A549 (cell line): ENCODE measurements around the gene CXCR5. TPM values are rescaled to one million over a fixed set of nuclear protein-coding genes. Genes with fewer than 3 reads are reported as not detected.

Experiments
- ATAC-seq, 2 experiments: fragments of 200-7000 bp in 1 of 2; fragments of >200 bp in 1 of 2; cut with Nextera tagmentation in 1 of 2; cut with Tn5 transposase in 1 of 2; 3 replicates each; pipeline versions ENCODE4 v1.8.0 to v1.9.1; 2018 to 2020; ENCODE audit warnings: mild to moderate bottlenecking in 1 of 2, moderate library complexity in 1 of 2
- CTCF ChIA-PET: fragments of 300-600 bp; sonication (Branson Sonifier 250); formaldehyde crosslinking; extraction: SDS; loops from one replicate; lab custom pipeline; 2021; ENCODE audit warnings: antibody characterized with exemption, inconsistent platforms; lab: Yijun Ruan, JAX
- POLR2A ChIA-PET: fragments of 350-600 bp; formaldehyde crosslinking; extraction: SDS; loops from one replicate; lab custom pipeline; 2021; ENCODE audit warnings: antibody characterized with exemption, inconsistent platforms; lab: Yijun Ruan, JAX
- DNase-seq, 2 experiments: peaks; one replicate each; pipeline versions ENCODE4 v3.0.0 to v3.0.0-alpha.2; 2011 to 2016; ENCODE audit warnings: low read depth in 1 of 2, low spot score in 1 of 2
- FAIRE-seq: peaks from 2 replicates; lab custom pipeline; 2011; peaks lifted over from hg19 to GRCh38; lab: Jason Lieb, UNC
- H3K27ac ChIP-seq, 2 experiments: fragments of >200 bp; sonication (Bioruptor Twin); formaldehyde crosslinking; 3 replicates each; pipeline ENCODE4 v1.5.1; 2016 to 2017
- H3K4me1 ChIP-seq: fragments of >200 bp; sonication (Bioruptor Twin); formaldehyde crosslinking; 3 replicates; pipeline ENCODE4 v1.6.1; 2016
- H3K4me2 ChIP-seq: fragments of >200 bp; sonication (Bioruptor Twin); formaldehyde crosslinking; 3 replicates; pipeline ENCODE4 v1.6.1; 2016
- H3K4me3 ChIP-seq: fragments of >200 bp; sonication (Bioruptor Twin); formaldehyde crosslinking; 3 replicates; pipeline ENCODE4 v1.5.1; 2016
- H3K9me3 ChIP-seq: fragments of >200 bp; sonication (Bioruptor Twin); formaldehyde crosslinking; 3 replicates; pipeline ENCODE4 v1.6.1; 2016
- BHLHE40 ChIP-seq: IDR thresholded peaks from 2 replicates; pipeline ENCODE4 v1.6.1; 2012; ENCODE audit warnings: low read depth, low read length, inconsistent platforms
- CBX8 ChIP-seq: fragments of 200-600 bp; sonication (generic); IDR thresholded peaks from 2 replicates; pipeline ENCODE4 v1.6.1; 2016
- CHD2 ChIP-seq: fragments of 150-350 bp; IDR thresholded peaks from 2 replicates; pipeline ENCODE4 v1.6.1; 2014; ENCODE audit warnings: low read length; ENCODE audit not compliant: partially characterized antibody
- CHD4 ChIP-seq: fragments of 200-600 bp; sonication (generic); IDR thresholded peaks from 2 replicates; pipeline ENCODE4 v1.6.1; 2016; ENCODE audit warnings: antibody characterized with exemption, mild to moderate bottlenecking, borderline replicate concordance
- CTCF ChIP-seq: fragments of >200 bp; sonication (Bioruptor Twin); formaldehyde crosslinking; IDR thresholded peaks from 3 replicates; pipeline ENCODE4 v1.5.1; 2016
- EHF ChIP-seq: fragments of 250-450 bp; sonication (Bioruptor Pico); IDR thresholded peaks from 2 replicates; pipeline ENCODE4 v1.5.0; 2020; ENCODE audit warnings: mild to moderate bottlenecking
- ELK1 ChIP-seq: fragments of 150-350 bp; IDR thresholded peaks from 2 replicates; pipeline ENCODE4 v1.6.1; 2014; ENCODE audit warnings: low read depth, mild to moderate bottlenecking, low read length
- GATA3 ChIP-seq: IDR thresholded peaks from 2 replicates; pipeline ENCODE4 v1.6.1; 2012; ENCODE audit warnings: borderline replicate concordance
- HES2 ChIP-seq: fragments of >200 bp; sonication (Bioruptor Twin); formaldehyde crosslinking; IDR thresholded peaks from 2 replicates; pipeline ENCODE4 v1.6.1; 2016
- HOXA7 ChIP-seq: fragments of 250-450 bp; sonication (Bioruptor Pico); IDR thresholded peaks from 2 replicates; pipeline ENCODE4 v1.5.0; 2020; ENCODE audit warnings: mild to moderate bottlenecking, moderate library complexity
- JUN ChIP-seq, 2 experiments: fragments of >200 bp; sonication (Bioruptor Twin); formaldehyde crosslinking; IDR thresholded peaks; 2 replicates in 1 of 2; 3 replicates in 1 of 2; pipeline ENCODE4 v1.6.1; 2016 to 2017
- KDM1A ChIP-seq: fragments of 200-600 bp; sonication (generic); IDR thresholded peaks from 2 replicates; pipeline ENCODE4 v1.6.1; 2016; ENCODE audit warnings: low read depth, mild to moderate bottlenecking
- MAFK ChIP-seq: fragments of 450-650 bp; IDR thresholded peaks from 2 replicates; pipeline ENCODE4 v1.6.1; 2014; ENCODE audit not compliant: partially characterized antibody
- MYC ChIP-seq: IDR thresholded peaks from 2 replicates; pipeline ENCODE4 v1.6.1; 2012; ENCODE audit warnings: mild to moderate bottlenecking, inconsistent platforms, low read length, improper control_type of control experiment, borderline replicate concordance
- NFE2L2 ChIP-seq: fragments of 150-350 bp; conservative IDR thresholded peaks from 2 replicates; pipeline ENCODE4 v1.6.1; 2014; ENCODE audit warnings: low read length
- PBX3 ChIP-seq: IDR thresholded peaks from 2 replicates; pipeline ENCODE4 v1.6.1; 2012
- RARB ChIP-seq: fragments of 250-450 bp; sonication (Bioruptor Pico); IDR thresholded peaks from 2 replicates; pipeline ENCODE4 v1.8.0; 2021; ENCODE audit warnings: mild to moderate bottlenecking, moderate library complexity
- RCOR1 ChIP-seq: fragments of 150-350 bp; IDR thresholded peaks from 2 replicates; pipeline ENCODE4 v1.6.1; 2014; ENCODE audit warnings: antibody characterized with exemption, low read length, low read depth
- RFX5 ChIP-seq: fragments of 450-650 bp; IDR thresholded peaks from 2 replicates; pipeline ENCODE4 v1.7.1; 2014; ENCODE audit warnings: antibody characterized with exemption, mild to moderate bottlenecking, moderate library complexity
- ZFP36 ChIP-seq: fragments of 450-650 bp; IDR thresholded peaks from 2 replicates; pipeline ENCODE4 v1.6.1; 2014; ENCODE audit warnings: borderline replicate concordance; ENCODE audit not compliant: partially characterized antibody
- ZNF302 ChIP-seq: fragments of 250-450 bp; sonication (Bioruptor Pico); IDR thresholded peaks from 2 replicates; pipeline ENCODE4 v1.9.0; 2021; ENCODE audit warnings: inconsistent platforms, mild to moderate bottlenecking, moderate library complexity
- WGBS: methylation state at CpG from one replicate; pipeline ENCODE4 v1.1.6; 2017; ENCODE audit errors: missing lambda C conversion rate; 5-methylcytosine and 5-hydroxymethylcytosine counted together
- polyA plus RNA-seq, 4 experiments: library from polyadenylated mRNA; depleted of rRNA in 3 of 4; stranded (reverse); fragments of >200 nt; fragmentation: RNase III in 1 of 4; extraction: RNeasy Plus Mini Kit Qiagen cat#74134 plus additional on column Dnase treatment in 1 of 4; gene quantifications; 2 replicates in 3 of 4; 3 replicates in 1 of 4; pipeline ENCODE4 v1.2.3, GENCODE V29; 2011 to 2017

The CXCR5 gene
- polyA plus RNA-seq, 2 of the 4 experiments (the other 2 are of a cell fraction), result 0.04 TPM; not detected in 1

- TF ChIP-seq HES2 (no peak), ZNF302 (CRISPR knock-in tag) (no peak), JUN (IDR thresholded peaks at IDR 0.05) (no peak)
- TF ChIP-seq, all 56 proteins: peak for 0
These were observed 33.9 kb upstream of the CXCR5 start (continued) for GRCh38 chr11:118849825-118850224.

GRCh38 chr11:118851970-118852369, 31.7 kb upstream of the CXCR5 start:
- no peak for ATAC-seq
- Histone ChIP-seq H3K9me3 (no peaks in the 10 kb centered on the region), H3K4me3 (no peak overlapping the region), H3K4me2 (no peak overlapping the region)
- TF ChIP-seq ZNF302 (CRISPR knock-in tag), result no peak
- TF ChIP-seq CTCF, result no peak
- TF ChIP-seq ELK1, result no peak
- TF ChIP-seq NFE2L2, result no peak
- TF ChIP-seq HOXA7, result no peak
- TF ChIP-seq, all 56 proteins: peak for 0
- POLR2A ChIA-PET, result no interaction called here
- 60% methylated on average over 3 of the region's 3 CpGs for WGBS
- Histone ChIP-seq H3K4me1 (no peaks in the 10 kb centered on the region), H3K27ac (no peak overlapping the region)
- DNase-seq (no peak), FAIRE-seq (no peak)
- CTCF ChIA-PET, result no interaction called here

GRCh38 chr11:118853678-118854077, 30.0 kb upstream of the CXCR5 start:
- no peak for FAIRE-seq
- Histone ChIP-seq H3K4me3 (no peak overlapping the region), H3K27ac (no peak overlapping the region), H3K9me3 (no peaks in the 10 kb centered on the region), H3K4me1 (no peaks in the 10 kb centered on the region), H3K4me2 (no peak overlapping the region)
- no peak for ATAC-seq
- 75% methylated on average over 6 of the region's 12 CpGs for WGBS
- no peak for TF ChIP-seq JUN (IDR thresholded peaks at IDR 0.05)
- no peak for TF ChIP-seq CHD4
- no peak for TF ChIP-seq RCOR1
- TF ChIP-seq RFX5, result no peak
- TF ChIP-seq ZFP36, result no peak
- no peak for TF ChIP-seq EHF (CRISPR knock-in tag)
- TF ChIP-seq CBX8, result no peak
- TF ChIP-seq RARB, result no peak
- no peak for TF ChIP-seq MYC
- DNase-seq, result no peak
- POLR2A ChIA-PET, result no interaction called here
- CTCF ChIA-PET, result no interaction called here

GRCh38 chr11:118856314-118856713, 27.4 kb upstream of the CXCR5 start:
- no peak for TF ChIP-seq CHD2
- no peak for TF ChIP-seq KDM1A
- no peak for TF ChIP-seq RARB
- TF ChIP-seq GATA3, result no peak
- TF ChIP-seq PBX3, result no peak
- TF ChIP-seq BHLHE40, result no peak
- TF ChIP-seq MAFK, result no peak
- no peaks in the 10 kb centered on the region for H3K9me3 ChIP-seq
- no peak for ATAC-seq
- 63% methylated on average over 4 of the region's 4 CpGs for WGBS
- ChIA-PET CTCF (interaction anchor here (1.4 kb wide), 1 partner anchor 166 kb away, joined by 3 read pairs; no protein-coding TSS in a partner anchor), POLR2A (no interaction called here)
- FAIRE-seq, result no peak
- H3K4me3 ChIP-seq, result no peak overlapping the region
- H3K4me2 ChIP-seq, result no peak overlapping the region
- no peak overlapping the region for H3K27ac ChIP-seq
- no peak for DNase-seq
- H3K4me1 ChIP-seq, result no peaks in the 10 kb centered on the region
